ENCODE data around the gene TEX13C. TPM values are rescaled to one million over a fixed set of nuclear protein-coding genes. Genes with fewer than 3 reads are reported as not detected.

The TEX13C gene
- total and polyA plus RNA-seq, 10 of the 15 experiments (the other 5 are each of a cell fraction or from before 2014, with no cell fraction given) = not detected

- H3K4me1 ChIP-seq (ENCODE audit: control insufficient read depth, insufficient read depth, low read length) = no peaks in the 10 kb centered on the region
- RAD21 ChIA-PET (ENCODE audit: unreplicated experiment) = no interaction called here
- H2AFZ ChIP-seq (ENCODE audit: control insufficient read depth, low read depth, low read length) = no peak overlapping the region
- SMC1A ChIA-PET (ENCODE audit: uncharacterized antibody, unreplicated experiment) = no interaction called here
- POLR2A ChIA-PET = no interaction called here
- no peak for ATAC-seq
- intact Hi-C loops (cut with micrococcal nuclease; ENCODE audit: unreplicated experiment) = no loop called here
- CTCF ChIA-PET = interaction anchor here (0.7 kb wide), 1 partner anchor 10 kb away, joined by 3 read pairs; no protein-coding TSS in a partner anchor
- WGBS (ENCODE audit: insufficient coverage, insufficient replicate concordance, low lambda C conversion rate, missing lambda C conversion rate) = 0% methylated on average over 2 of the region's 2 CpGs
- no peaks in the 10 kb centered on the region for H3K9me3 ChIP-seq (replicated peaks; ENCODE audit: control insufficient read depth, insufficient read depth, low read length)
- H3K4me2 ChIP-seq (ENCODE audit: control insufficient read depth, insufficient read depth) = no peak overlapping the region
- H3K9ac ChIP-seq (ENCODE audit: control insufficient read depth, insufficient read depth, low read length) = no peak overlapping the region
- H3K27me3 ChIP-seq (replicated peaks in 1 of 2; ENCODE audit: control insufficient read depth in 2 of 2, insufficient read depth in 2 of 2, low read length in 1 of 2) = no peaks in the 10 kb centered on the region
- H3K36me3 ChIP-seq (ENCODE audit: control insufficient read depth in 2 of 2, insufficient read depth in 2 of 2, low read length in 1 of 2) = no peaks in the 10 kb centered on the region
- no peak overlapping the region for H3K27ac ChIP-seq (ENCODE audit: control insufficient read depth, insufficient read depth)
- H3K4me3 ChIP-seq = no peak overlapping the region
- in situ Hi-C loops (cut with MboI) = no loop called here
- BruUV-seq (replicated peaks) = no TSS peak
- no peaks in the 10 kb centered on the region for H3K79me2 ChIP-seq (ENCODE audit: control insufficient read depth, insufficient read depth, low read length)
- DNase-seq (ENCODE audit: low read depth, low spot score) = no peak
- no peak for FAIRE-seq
- no peaks in the 10 kb centered on the region for H4K20me1 ChIP-seq (ENCODE audit: control insufficient read depth, insufficient read depth)
- TF ChIP-seq KDM1A (IDR thresholded peaks at IDR 0.05; ENCODE audit: borderline replicate concordance) (no peak), BCL3 (IDR thresholded peaks at IDR 0.05; ENCODE audit: borderline replicate concordance, insufficient read depth, low read depth, low read length, poor library complexity, severe bottlenecking) (no peak), SPI1 (IDR thresholded peaks at IDR 0.05; ENCODE audit: borderline replicate concordance, insufficient read depth, low read depth, low read length) (no peak), EZH2 (IDR thresholded peaks at IDR 0.05; ENCODE audit: borderline replicate concordance, control insufficient read depth, low read depth, low read length) (no peak), MYB (IDR thresholded peaks at IDR 0.05; ENCODE audit: borderline replicate concordance, low read depth, low read length) (no peak), WRNIP1 (IDR thresholded peaks at IDR 0.05; ENCODE audit: borderline replicate concordance, low read depth, low read length) (no peak), RELA (IDR thresholded peaks at IDR 0.05; ENCODE audit: borderline replicate concordance, partially characterized antibody) (no peak), BRCA1 (IDR thresholded peaks at IDR 0.05; ENCODE audit: low read depth, low read length) (no peak), REST (IDR thresholded peaks at IDR 0.05; ENCODE audit: low read depth, low read length) (no peak), SREBF1 (IDR thresholded peaks at IDR 0.05; ENCODE audit: low read length) (no peak), USF2 (IDR thresholded peaks at IDR 0.05; ENCODE audit: borderline replicate concordance, low read depth, low read length) (no peak), BMI1 (IDR thresholded peaks at IDR 0.05; ENCODE audit: borderline replicate concordance) (no peak), CBFB (IDR thresholded peaks at IDR 0.05; ENCODE audit: low read depth) (no peak), SIX5 (IDR thresholded peaks at IDR 0.05; ENCODE audit: low read depth, low read length, severe bottlenecking) (no peak), SMARCA5 (IDR thresholded peaks at IDR 0.05) (no peak), YBX1 (IDR thresholded peaks at IDR 0.05) (no peak), HCFC1 (IDR thresholded peaks at IDR 0.05; ENCODE audit: low read length) (no peak), CBX5 (IDR thresholded peaks at IDR 0.05; ENCODE audit: low read depth) (no peak), POLR2AphosphoS5 (IDR thresholded peaks at IDR 0.05; ENCODE audit: low read length) (no peak)
These were observed 20.8 kb upstream of the TEX13C start for GRCh38 chrX:125298871-125299270.
